Ovary (tissue), 3 donors: ENCODE data around the gene NHLH1.

Experiments used
- CTCF ChIP-seq, 3 donors: fragments of 450-650 bp in 2 of 3; fragments of 200-600 bp in 1 of 3; IDR thresholded peaks; one replicate each; pipeline versions ENCODE4 v1.5.1 to v1.8.0; 2016 to 2022; ENCODE audit warnings: antibody characterized with exemption in 3 of 3, mild to moderate bottlenecking in 1 of 3
- EP300 ChIP-seq: sonication (generic); formaldehyde crosslinking; IDR thresholded peaks from one replicate; pipeline ENCODE4 v1.6.1; 2017; ENCODE audit warnings: antibody characterized with exemption
- donor health status: DM: no; HTN: no; CAD: no.

- TF ChIP-seq CTCF (IDR thresholded peaks at IDR 0.05) (no peak), EP300 (no peak)
These were observed 42.0 kb downstream of the NHLH1 start for GRCh38 chr1:160408864-160409263.
